Measurements from ENCODE around the gene GLA. TPM values are rescaled to one million over a fixed set of nuclear protein-coding genes. Genes with fewer than 3 reads are reported as not detected.
A peak's percentile ranks its signal among the peaks of the same experiment; 100 is the strongest.

Gene GLA
- total RNA-seq (2011; cell fraction: chromatin; rRNA removed; ENCODE audit: low replicate concordance), result 111 and 136 TPM in 2 replicates
- total RNA-seq (2011; cell fraction: nucleolus; rRNA removed), result 99.4 and 101 TPM in 2 replicates
- total RNA-seq (2011; cell fraction: nucleoplasm; rRNA removed), result 100 and 117 TPM in 2 replicates
- total RNA-seq (2014; rRNA removed) (41.7 and 46.5 TPM in 2 replicates), total RNA-seq (2014; rRNA removed; fragmentation: Illumina TruSeq; extraction: Trizol) (68.9 and 75.2 TPM in 2 replicates), total RNA-seq (2015; rRNA removed; fragmentation: Illumina TruSeq; extraction: Trizol) (54.2 and 57.2 TPM in 2 replicates), total RNA-seq (2021) (54.0 and 56.5 TPM in 2 replicates), polyA plus RNA-seq (2011; rRNA removed) (101 and 118 TPM in 2 replicates), polyA plus RNA-seq (2014; fragmentation: Illumina TruSeq; extraction: Trizol) (65.2 and 73.8 TPM in 2 replicates), polyA plus RNA-seq (2014; fragmentation: Nextera tagmentation; extraction: Ambion mirVana) (100 to 1,000 TPM; 137 to 146 TPM), polyA plus RNA-seq (2014; rRNA removed) (72.9 and 77.0 TPM in 2 replicates), polyA minus RNA-seq (2011; rRNA and poly(A)+ RNA removed) (30.9 and 40.0 TPM in 2 replicates), Bru-seq, nascent RNA (percentile 85 among the genes with signal in this experiment), BruChase-seq, experiment 1, labeled RNA remaining after a 2-hour chase (percentile 72 among the genes with signal in this experiment), BruChase-seq, experiment 2, labeled RNA remaining after a 6-hour chase (percentile 79 among the genes with signal in this experiment)
- 44.5 and 61.1 TPM in 2 replicates for polyA plus RNA-seq (2011; cell fraction: cytosol; rRNA removed)
- polyA plus RNA-seq (2011; cell fraction: nucleus; rRNA removed), result 199 and 281 TPM in 2 replicates
- polyA plus RNA-seq (2012), result 48.0 and 49.0 TPM in 2 replicates
- 16.3 and 22.1 TPM in 2 replicates for polyA minus RNA-seq (2011; cell fraction: cytosol; rRNA and poly(A)+ RNA removed)
- 18.3 and 29.0 TPM in 2 replicates for polyA minus RNA-seq (2011; cell fraction: nucleus; rRNA and poly(A)+ RNA removed)
- long read RNA-seq, experiment 1, transcript GLA-201 (7 exons, 1,318 nt), result major isoform, 46 of 97 reads
- long read RNA-seq, experiment 1, transcript GLA-204 (3 exons, 793 nt), result minor isoform, 27 of 97 reads
- long read RNA-seq, experiment 1, partial matches to known transcripts, result 13 of 97 reads
- long read RNA-seq, experiment 1, other reads (novel, unspliced or antisense), result 9 of 97 reads
- long read RNA-seq, experiment 2, transcript GLA-204 (3 exons, 793 nt), result minor isoform, 7 of 55 reads
- long read RNA-seq, experiment 2, transcript GLA-201 (7 exons, 1,318 nt), result major isoform, 37 of 55 reads
- long read RNA-seq, experiment 2, partial matches to known transcripts, result 3 of 55 reads
- long read RNA-seq, experiment 2, other reads (novel, unspliced or antisense), result 7 of 55 reads
- long read RNA-seq, experiment 3, transcript GLA-204 (3 exons, 793 nt), result minor isoform, 15 of 82 reads
- long read RNA-seq, experiment 3, transcript GLA-201 (7 exons, 1,318 nt), result major isoform, 62 of 82 reads
- long read RNA-seq, experiment 3, partial matches to known transcripts, result 1 of 82 reads
- long read RNA-seq, experiment 3, other reads (novel, unspliced or antisense), result 3 of 82 reads

DNA sequence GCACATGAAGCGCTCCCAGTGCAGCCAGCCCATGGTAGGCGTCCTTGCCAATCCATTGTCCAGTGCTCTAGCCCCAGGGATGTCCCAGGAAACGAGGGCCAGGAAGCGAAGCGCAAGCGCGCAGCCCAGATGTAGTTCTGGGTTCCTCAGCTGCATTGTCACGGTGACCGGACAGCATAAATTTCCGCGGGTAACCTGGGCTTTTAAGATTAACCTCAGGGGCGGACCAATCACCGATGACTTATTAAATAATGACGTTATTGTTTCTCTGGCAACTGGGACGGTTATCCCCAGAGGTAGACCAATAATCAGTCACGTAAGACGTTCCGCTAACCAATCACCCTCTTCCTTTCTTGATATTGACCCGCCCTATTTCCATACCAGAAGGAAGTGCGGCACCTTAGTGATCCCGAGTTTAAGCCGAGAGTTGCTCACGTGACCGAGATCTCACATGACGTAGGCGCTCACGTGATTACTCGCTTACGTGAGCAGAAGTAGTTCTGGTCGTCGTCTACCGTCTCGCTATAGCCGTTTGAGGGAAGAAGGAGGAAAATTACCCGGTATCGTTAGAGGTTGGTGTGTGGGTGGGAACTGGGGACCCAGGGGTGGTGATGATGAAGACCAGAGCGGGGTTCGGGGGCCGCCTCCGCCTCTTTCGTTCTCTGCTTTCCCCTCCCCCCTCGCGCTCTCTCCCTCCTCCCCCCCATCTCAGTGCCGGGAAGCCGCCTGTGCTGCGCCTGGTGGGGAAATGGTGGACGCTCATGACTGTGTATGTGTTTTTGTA, at the start of gene GLA, which contains the start of gene HNRNPH2:
GLA (minus strand) TSS at position 178 of the 784 bp plus-strand sequence; CDS start at position 156, 22 bp downstream.
HNRNPH2 (plus strand) TSS at position 475 of the 784 bp plus-strand sequence. CDS start 3,767 bp downstream, outside the sequence.
- Histone ChIP-seq H3K79me2 (ENCODE audit: control insufficient read depth, insufficient read depth, low read length) (peaks cover 72% of the 10 kb centered on the region), H3K4me2 (ENCODE audit: insufficient read depth, low read length) (peak within 1 kb of the TSS; percentile 94), H3K4me1 (replicated peaks in 1 of 2; ENCODE audit: control insufficient read depth in 2 of 2, insufficient read depth in 2 of 2, low read length in 2 of 2) (no peaks in the 10 kb centered on the region; a peak in 1 of 5 replicates), H3K9ac (ENCODE audit: insufficient read depth in 1 of 2, low read depth in 2 of 2, low read length in 2 of 2) (peak within 1 kb of the TSS; percentile 92 to 98), H3K36me3 (ENCODE audit: control insufficient read depth, insufficient read depth, low read length) (peaks cover 26% of the 10 kb centered on the region; the same call in 2 of the 3 replicates), H3K9me1 (ENCODE audit: control insufficient read depth, insufficient read depth, low read length) (no peaks in the 10 kb centered on the region), H3K9me3 (replicated peaks; ENCODE audit: control insufficient read depth, insufficient read depth, low read depth, low read length) (no peaks in the 10 kb centered on the region), H3K27me3 (ENCODE audit: control insufficient read depth in 2 of 2, insufficient read depth in 2 of 2, low read length in 2 of 2) (no peaks in the 10 kb centered on the region), H2AFZ (ENCODE audit: low read depth, low read length) (peak within 1 kb of the TSS; percentile 90), H4K20me1 (replicated peaks; ENCODE audit: control insufficient read depth, insufficient read depth, low read length) (no peaks in the 10 kb centered on the region), H3K4me3 (peak within 1 kb of the TSS; percentile 71), H3K27ac (ENCODE audit: extremely low read depth, low read depth, low read length) (peak within 1 kb of the TSS; percentile 97)
- ChIA-PET CTCF (ENCODE audit: low intra/inter-chr PET ratio) (no interaction called here), POLR2A (interaction anchor here (0.6 to 1.9 kb wide), 5 partner anchors 11 to 1658 kb away, joined by 3 to 20 read pairs (median 3); partner anchors contain the start of gene RPL36A)
- in situ Hi-C loops (cut with MboI), result no loop called here
- 1% methylated on average over 37 of the region's 47 CpGs for WGBS (ENCODE audit: insufficient coverage, low coverage, missing lambda C conversion rate)
- BruUV-seq (replicated peaks), result no TSS peak
- ATAC-seq (peak; percentile 93), DNase-seq (ENCODE audit: extremely low read depth in 1 of 4, low spot score in 3 of 4) (peak; percentile 88 to 96 (median 92)), FAIRE-seq (peak; percentile 100)
- intact Hi-C loops (cut with micrococcal nuclease), result loop anchor here (2.0 to 5.0 kb wide), 3 partner anchors 17 to 147 kb away; partner anchors contain the start of genes RPL36A and TIMM8A
- no peak for TF ChIP-seq CBFB (CRISPR knock-in tag; IDR thresholded peaks at IDR 0.05)
- TF ChIP-seq, protein P1, sequence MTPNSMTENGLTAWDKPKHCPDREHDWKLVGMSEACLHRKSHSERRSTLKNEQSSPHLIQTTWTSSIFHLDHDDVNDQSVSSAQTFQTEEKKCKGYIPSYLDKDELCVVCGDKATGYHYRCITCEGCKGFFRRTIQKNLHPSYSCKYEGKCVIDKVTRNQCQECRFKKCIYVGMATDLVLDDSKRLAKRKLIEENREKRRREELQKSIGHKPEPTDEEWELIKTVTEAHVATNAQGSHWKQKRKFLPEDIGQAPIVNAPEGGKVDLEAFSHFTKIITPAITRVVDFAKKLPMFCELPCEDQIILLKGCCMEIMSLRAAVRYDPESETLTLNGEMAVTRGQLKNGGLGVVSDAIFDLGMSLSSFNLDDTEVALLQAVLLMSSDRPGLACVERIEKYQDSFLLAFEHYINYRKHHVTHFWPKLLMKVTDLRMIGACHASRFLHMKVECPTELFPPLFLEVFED (CRISPR knock-in tag; conservative IDR thresholded peaks at IDR 0.05), result 0 out of 2 replicates have a peak, but pooled peaks have one; percentile 29
- peak; percentile 96 for TF ChIP-seq CREM (IDR thresholded peaks at IDR 0.05; ENCODE audit: low read depth)
- peak; percentile 59; the same call in 1 of the 2 replicates for TF ChIP-seq PHF8 (IDR thresholded peaks at IDR 0.05; ENCODE audit: borderline replicate concordance, low read length)
- TF ChIP-seq POLR2A (conservative IDR thresholded peaks at IDR 0.05), result peak; percentile 82
- no peak for TF ChIP-seq BCL6 (CRISPR knock-in tag; IDR thresholded peaks at IDR 0.05)
- TF ChIP-seq, protein P2, sequence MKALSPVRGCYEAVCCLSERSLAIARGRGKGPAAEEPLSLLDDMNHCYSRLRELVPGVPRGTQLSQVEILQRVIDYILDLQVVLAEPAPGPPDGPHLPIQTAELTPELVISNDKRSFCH (CRISPR knock-in tag; IDR thresholded peaks at IDR 0.05), result no peak
- TF ChIP-seq, protein P2 (tag; IDR thresholded peaks at IDR 0.05), result no peak
- TF ChIP-seq ZNF239 (CRISPR knock-in tag; IDR thresholded peaks at IDR 0.05), result no peak
- TF ChIP-seq FOXK1 (CRISPR knock-in tag; IDR thresholded peaks at IDR 0.05; ENCODE audit: borderline replicate concordance), result no peak
- TF ChIP-seq, protein P3, sequence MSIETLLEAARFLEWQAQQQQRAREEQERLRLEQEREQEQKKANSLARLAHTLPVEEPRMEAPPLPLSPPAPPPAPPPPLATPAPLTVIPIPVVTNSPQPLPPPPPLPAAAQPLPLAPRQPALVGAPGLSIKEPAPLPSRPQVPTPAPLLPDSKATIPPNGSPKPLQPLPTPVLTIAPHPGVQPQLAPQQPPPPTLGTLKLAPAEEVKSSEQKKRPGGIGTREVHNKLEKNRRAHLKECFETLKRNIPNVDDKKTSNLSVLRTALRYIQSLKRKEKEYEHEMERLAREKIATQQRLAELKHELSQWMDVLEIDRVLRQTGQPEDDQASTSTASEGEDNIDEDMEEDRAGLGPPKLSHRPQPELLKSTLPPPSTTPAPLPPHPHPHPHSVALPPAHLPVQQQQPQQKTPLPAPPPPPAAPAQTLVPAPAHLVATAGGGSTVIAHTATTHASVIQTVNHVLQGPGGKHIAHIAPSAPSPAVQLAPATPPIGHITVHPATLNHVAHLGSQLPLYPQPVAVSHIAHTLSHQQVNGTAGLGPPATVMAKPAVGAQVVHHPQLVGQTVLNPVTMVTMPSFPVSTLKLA (conservative IDR thresholded peaks at IDR 0.05), result peak; percentile 85 to 89
- peak; percentile 77 for TF ChIP-seq RBFOX2 (IDR thresholded peaks at IDR 0.05; ENCODE audit: low read depth, low read length)

All from K562 (cell line).